GM20431 (cell line): ENCODE data around the gene PBX1.

Experiments
- in situ Hi-C: fragments of 300-500 bp; cut with MseI, MboI; formaldehyde crosslinking; loops from one replicate; pipeline ENCODE4 v1.15.0; 2020; ENCODE audit warnings: low sequenced_read_pairs; ENCODE audit not compliant: unreplicated experiment

PBX1 gene

GRCh38 chr1:164880644-164881043, 321.7 kb downstream of the PBX1 start:
- in situ Hi-C loops, result no loop called here

- in situ Hi-C loops, result no loop called here
Observed at GRCh38 chr1:164885311-164885710, 326.3 kb downstream of the PBX1 start.

DNA sequence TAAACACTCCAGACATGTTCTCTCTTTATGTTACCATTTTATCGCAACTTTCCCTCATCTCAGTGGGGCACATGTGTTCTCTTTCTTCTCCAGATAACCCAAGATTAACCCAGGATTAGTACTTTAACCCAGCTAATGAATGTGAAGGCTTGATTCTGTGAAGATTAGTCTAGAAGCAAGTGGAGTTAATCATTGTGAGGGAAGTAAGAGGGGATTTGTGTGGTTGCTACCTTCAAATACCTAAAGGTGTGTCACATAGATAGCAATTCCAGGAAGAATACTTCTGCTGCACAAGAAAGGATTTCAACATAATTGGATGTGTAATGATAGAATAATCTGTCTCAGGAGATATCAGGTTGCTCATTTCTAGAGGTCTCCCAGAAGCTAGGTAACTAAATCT, 327.1 kb downstream of the PBX1 start:
- in situ Hi-C loops, result no loop called here

- in situ Hi-C loops, result no loop called here
Observed at GRCh38 chr1:164891615-164892014, 332.6 kb downstream of the PBX1 start.

GRCh38 chr1:164895026-164895912, 336.3 kb downstream of the PBX1 start:
- in situ Hi-C loops, result no loop called here

GRCh38 chr1:164901031-164901430, 342.0 kb downstream of the PBX1 start:
- in situ Hi-C loops, result no loop called here
